RWPE2 (cell line): ENCODE measurements around the gene SESN3.

Experiments
- ATAC-seq: fragments of 200-7000 bp; cut with Tn5 transposase; 3 replicates; pipeline ENCODE4 v1.9.1; 2021; ENCODE audit warnings: low read depth
- DNase-seq: peaks from one replicate; pipeline ENCODE4 v3.0.0-alpha.2; 2020; ENCODE audit warnings: low spot score
- H3K27ac ChIP-seq: fragments of 450-650 bp; 2 replicates; pipeline ENCODE4 v1.5.1; 2017; ENCODE audit warnings: mild to moderate bottlenecking; ENCODE audit not compliant: poor library complexity, severe bottlenecking
- H3K27me3 ChIP-seq: fragments of 250-450 bp; sonication (Bioruptor Pico); 2 replicates; pipeline ENCODE4 v1.5.1; 2021; ENCODE audit warnings: mild to moderate bottlenecking, moderate library complexity; ENCODE audit not compliant: insufficient read depth, poor library complexity, severe bottlenecking
- H3K36me3 ChIP-seq: fragments of 250-450 bp; sonication (Bioruptor Pico); 2 replicates; pipeline ENCODE4 v1.5.1; 2020; ENCODE audit warnings: low read depth, mild to moderate bottlenecking, moderate library complexity
- H3K4me1 ChIP-seq: fragments of 250-450 bp; sonication (Bioruptor Pico); 2 replicates; pipeline ENCODE4 v1.5.1; 2021; ENCODE audit warnings: mild to moderate bottlenecking, moderate library complexity; ENCODE audit not compliant: insufficient read depth, poor library complexity, severe bottlenecking
- H3K4me3 ChIP-seq: fragments of 250-450 bp; sonication (Bioruptor Pico); 2 replicates; pipeline ENCODE4 v1.5.1; 2021; ENCODE audit warnings: mild to moderate bottlenecking, moderate library complexity; ENCODE audit not compliant: severe bottlenecking
- H3K9me3 ChIP-seq: fragments of 250-450 bp; sonication (Bioruptor Pico); 2 replicates; pipeline ENCODE4 v1.5.1; 2021; ENCODE audit warnings: mild to moderate bottlenecking, moderate library complexity; ENCODE audit not compliant: severe bottlenecking
- CTCF ChIP-seq: fragments of 450-650 bp; IDR thresholded peaks from one replicate; pipeline ENCODE4 v1.5.1; 2017; ENCODE audit warnings: mild to moderate bottlenecking, moderate library complexity; ENCODE audit not compliant: poor library complexity, severe bottlenecking

SESN3 gene

GRCh38 chr11:95161248-95161647 lies 69.8 kb downstream of the SESN3 start:
- H3K4me1 ChIP-seq: no peaks in the 10 kb centered on the region
- no peaks in the 10 kb centered on the region for H3K36me3 ChIP-seq
- H3K27ac ChIP-seq: no peak overlapping the region
- H3K27me3 ChIP-seq: no peaks in the 10 kb centered on the region
- H3K9me3 ChIP-seq: no peaks in the 10 kb centered on the region
- TF ChIP-seq CTCF: no peak
- no peak for ATAC-seq
- no peak for DNase-seq
- no peak overlapping the region for H3K4me3 ChIP-seq

DNA sequence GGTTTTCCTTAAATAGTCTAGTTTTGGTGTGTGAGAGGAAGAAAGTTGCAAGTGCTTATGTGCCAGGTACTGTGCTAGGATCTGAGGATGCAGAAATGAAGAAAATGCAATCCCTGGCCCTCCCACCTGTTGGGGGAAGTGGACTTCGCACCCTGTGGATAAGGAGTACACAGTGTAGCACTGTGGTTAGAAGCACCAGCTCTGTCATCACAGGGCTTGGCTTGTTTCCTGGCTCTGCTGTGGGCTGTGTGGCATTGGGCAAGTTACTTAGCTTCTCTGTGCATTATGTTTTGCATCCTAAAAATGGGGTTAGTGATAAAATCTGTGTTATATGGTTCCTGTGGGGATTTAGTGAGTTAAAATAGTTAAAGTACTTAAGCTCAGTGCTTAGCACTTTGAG lies 73.2 kb downstream of the SESN3 start:
- no peak overlapping the region for H3K4me3 ChIP-seq

GRCh38 chr11:95156916-95157541 lies 74.0 kb downstream of the SESN3 start:
- no peak for TF ChIP-seq CTCF
- Histone ChIP-seq H3K36me3 (no peaks in the 10 kb centered on the region), H3K27me3 (no peaks in the 10 kb centered on the region), H3K4me1 (no peaks in the 10 kb centered on the region), H3K9me3 (no peaks in the 10 kb centered on the region), H3K27ac (no peak overlapping the region), H3K4me3 (no peak overlapping the region)
- ATAC-seq: no peak
- no peak for DNase-seq

More for the DNA sequence above, 73.2 kb downstream of the SESN3 start:
- Histone ChIP-seq H3K4me1 (no peaks in the 10 kb centered on the region), H3K36me3 (no peaks in the 10 kb centered on the region), H3K9me3 (no peaks in the 10 kb centered on the region), H3K27me3 (no peaks in the 10 kb centered on the region), H3K27ac (no peak overlapping the region)
- TF ChIP-seq CTCF: no peak
- ATAC-seq: no peak
- no peak for DNase-seq

DNA sequence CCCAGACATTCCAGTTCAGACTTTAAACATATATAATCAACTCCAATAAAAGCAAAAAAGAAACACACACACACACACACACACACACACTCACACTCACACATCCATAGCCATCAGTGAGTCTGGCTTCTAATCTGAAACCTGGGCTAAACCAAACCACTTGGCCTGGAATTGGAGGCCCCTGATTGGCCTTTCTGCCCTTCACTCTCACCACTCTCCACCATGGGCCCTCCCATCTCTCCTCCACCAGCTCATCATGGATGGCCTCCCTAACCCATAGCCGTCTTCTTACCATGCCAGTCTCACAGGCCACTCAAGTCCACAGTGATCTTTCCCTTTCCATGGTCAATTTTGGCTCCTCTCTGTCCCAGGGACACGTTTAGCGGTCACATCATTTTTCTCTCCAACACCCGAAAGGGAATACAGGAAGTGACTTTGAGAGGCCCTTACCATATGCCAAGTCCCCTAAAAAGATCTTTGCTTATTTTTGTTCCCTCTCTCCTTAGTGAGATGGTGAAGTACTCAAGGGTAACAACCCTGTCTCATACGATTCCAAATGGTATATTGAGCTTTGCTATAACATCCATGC lies 74.8 kb downstream of the SESN3 start:
- ATAC-seq (no peak), DNase-seq (no peak)
- H3K9me3 ChIP-seq: no peaks in the 10 kb centered on the region
- H3K4me3 ChIP-seq: no peak overlapping the region
- no peak overlapping the region for H3K27ac ChIP-seq
- no peaks in the 10 kb centered on the region for H3K27me3 ChIP-seq
- no peaks in the 10 kb centered on the region for H3K4me1 ChIP-seq
- H3K36me3 ChIP-seq: no peaks in the 10 kb centered on the region
- TF ChIP-seq CTCF: no peak

- H3K9me3 ChIP-seq: no peaks in the 10 kb centered on the region
- no peak overlapping the region for H3K4me3 ChIP-seq
- no peaks in the 10 kb centered on the region for H3K36me3 ChIP-seq
- no peak overlapping the region for H3K27ac ChIP-seq
- no peak for TF ChIP-seq CTCF
- ATAC-seq (no peak), DNase-seq (no peak)
- H3K4me1 ChIP-seq: no peaks in the 10 kb centered on the region
- H3K27me3 ChIP-seq: no peaks in the 10 kb centered on the region
These were observed 75.6 kb downstream of the SESN3 start for GRCh38 chr11:95155385-95155784.
